Hematopoietic multipotent progenitor cell treated with erythropoietin and hydrocortisone succinate and interleukin-3 and kit ligand, for 15 days (in vitro differentiated cells): ENCODE results near the gene HSPA2.
A peak's percentile ranks its signal among the peaks of the same experiment; 100 is the strongest.
"Not testable (repeated sequence)": the region's sequence is repeated elsewhere in the genome, so short reads cannot be mapped to it uniquely, and the experiment has no call there.

Experiments used
- DNase-seq: peaks from one replicate; pipeline ENCODE4 v3.0.0-alpha.2; 2015; ENCODE audit warnings: low spot score

Gene HSPA2

GRCh38 chr14:64562436-64562835, 21.9 kb downstream of the HSPA2 start:
- DNase-seq, result no peak

- no peak for DNase-seq
Observed at GRCh38 chr14:64563696-64564095, 23.2 kb downstream of the HSPA2 start.

GRCh38 chr14:64566651-64567122, 26.1 kb downstream of the HSPA2 start:
- no peak for DNase-seq

- no peak for DNase-seq
Observed at GRCh38 chr14:64569138-64569631, 28.6 kb downstream of the HSPA2 start.

- DNase-seq, result not testable (repeated sequence)
Observed at GRCh38 chr14:64569646-64570045, 29.1 kb downstream of the HSPA2 start.

GRCh38 chr14:64572386-64573104, 32.0 kb downstream of the HSPA2 start:
- DNase-seq, result peak; percentile 9

GRCh38 chr14:64573109-64573508, 32.6 kb downstream of the HSPA2 start:
- DNase-seq, result no peak

GRCh38 chr14:64574371-64575107, 34.0 kb downstream of the HSPA2 start:
- DNase-seq, result no peak

GRCh38 chr14:64577211-64577610, 36.7 kb downstream of the HSPA2 start:
- no peak for DNase-seq

- no peak for DNase-seq
Observed at GRCh38 chr14:64580467-64580866, 39.9 kb downstream of the HSPA2 start.

- no peak for DNase-seq
Observed at GRCh38 chr14:64581363-64581762, 40.8 kb downstream of the HSPA2 start.

- no peak for DNase-seq
Observed at GRCh38 chr14:64581817-64582216, 41.3 kb downstream of the HSPA2 start.

- no peak for DNase-seq
Observed at GRCh38 chr14:64584190-64584589, 43.6 kb downstream of the HSPA2 start.

- DNase-seq, result no peak
Observed at GRCh38 chr14:64591809-64592208, 51.3 kb downstream of the HSPA2 start.
